ENCODE data around the gene DDX24. TPM values are rescaled to one million over a fixed set of nuclear protein-coding genes. Genes with fewer than 3 reads are reported as not detected.

The DDX24 gene
- total and polyA plus RNA-seq, 2 of the 8 experiments (the other 6 are each of a cell fraction or from before 2014, with no cell fraction given) = 89.0 to 201 TPM

- TF ChIP-seq TAF7 (optimal IDR thresholded peaks at IDR 0.05; ENCODE audit: borderline replicate concordance, low read depth, low read length) (no peak), RNF2 (IDR thresholded peaks at IDR 0.05; ENCODE audit: borderline replicate concordance, low read depth, low read length, missing control alignments, poor library complexity, severe bottlenecking) (no peak), TAF1 (IDR thresholded peaks at IDR 0.05; ENCODE audit: low read depth, low read length) (no peak), MAFK (IDR thresholded peaks at IDR 0.05; ENCODE audit: low read depth, low read length) (no peak), KDM5A (IDR thresholded peaks at IDR 0.05; ENCODE audit: low read length) (no peak), EGR1 (IDR thresholded peaks at IDR 0.05; ENCODE audit: borderline replicate concordance, low read depth, low read length) (no peak)
These were observed 30.6 kb downstream of the DDX24 start (continued) for GRCh38 chr14:94050231-94050880.
